ENCODE results near the gene SYNGAP1.

Gene SYNGAP1

GRCh38 chr6:33412140-33413009 lies 7.5 kb upstream of the SYNGAP1 start:
- Histone ChIP-seq H3K4me3 (ENCODE audit: low read length in 2 of 2) (no peak overlapping the region), H4K91ac (ENCODE audit: low read depth, low read length, poor library complexity) (no peak overlapping the region), H2AK5ac (ENCODE audit: low read depth, low read length) (no peak overlapping the region), H2BK120ac (ENCODE audit: low read depth, low read length) (no peak overlapping the region), H3K4me1 (ENCODE audit: control insufficient read depth in 2 of 2, insufficient read depth in 1 of 2, low read depth in 1 of 2, low read length in 2 of 2) (peaks cover 11 to 13% of the 10 kb centered on the region in 2 donors), H2BK15ac (ENCODE audit: low read length) (no peak overlapping the region), H3K14ac (ENCODE audit: low read length) (no peak overlapping the region), H3K27me3 (ENCODE audit: control insufficient read depth in 3 of 3, insufficient read depth in 3 of 3, low read depth in 1 of 3, low read length in 3 of 3) (no peaks in the 10 kb centered on the region), H3K23ac (ENCODE audit: low read depth, low read length, poor library complexity) (no peak overlapping the region), H3K36me3 (replicated peaks in 1 of 2; ENCODE audit: control insufficient read depth in 2 of 2, insufficient read depth in 2 of 2, low read length in 2 of 2) (peaks cover 40 to 72% of the 10 kb centered on the region in 2 donors), H4K8ac (ENCODE audit: low read depth, low read length) (no peak overlapping the region), H3K79me1 (ENCODE audit: low read depth, low read length) (no peaks in the 10 kb centered on the region), H3K9ac (ENCODE audit: low read depth, low read length, poor library complexity) (no peak overlapping the region), H3K9me3 (replicated peaks in 1 of 2; ENCODE audit: control insufficient read depth in 2 of 2, insufficient read depth in 1 of 2, low read depth in 1 of 2, low read length in 2 of 2) (no peaks in the 10 kb centered on the region), H3K18ac (ENCODE audit: low read length) (no peak overlapping the region), H2BK5ac (ENCODE audit: low read length) (no peak overlapping the region), H3K4me2 (ENCODE audit: insufficient read depth, low read length, poor library complexity, severe bottlenecking) (no peak overlapping the region), H3K27ac (replicated peaks; ENCODE audit: low read length) (no peak overlapping the region), H2AFZ (ENCODE audit: low read length) (no peak overlapping the region), H3K4ac (ENCODE audit: low read length) (no peak overlapping the region), H2BK12ac (ENCODE audit: low read length) (no peak overlapping the region)
- no peak for DNase-seq (ENCODE audit: low spot score)
- no CpG with 5 or more reads among the region's 10 CpGs for WGBS, 2 donors (ENCODE audit: extremely low coverage in 2 of 2, insufficient read length in 2 of 2, insufficient replicate concordance in 1 of 2)

- Histone ChIP-seq H3K9me3 (replicated peaks in 1 of 2; ENCODE audit: control insufficient read depth in 2 of 2, insufficient read depth in 1 of 2, low read depth in 1 of 2, low read length in 2 of 2) (no peaks in the 10 kb centered on the region), H3K27me3 (ENCODE audit: control insufficient read depth in 3 of 3, insufficient read depth in 3 of 3, low read depth in 1 of 3, low read length in 3 of 3) (no peaks in the 10 kb centered on the region), H3K4ac (ENCODE audit: low read length) (no peak overlapping the region), H3K27ac (replicated peaks; ENCODE audit: low read length) (no peak overlapping the region), H2BK15ac (ENCODE audit: low read length) (no peak overlapping the region), H3K9ac (ENCODE audit: low read depth, low read length, poor library complexity) (no peak overlapping the region), H3K4me3 (ENCODE audit: low read length in 2 of 2) (no peak overlapping the region), H3K14ac (ENCODE audit: low read length) (no peak overlapping the region), H3K79me1 (ENCODE audit: low read depth, low read length) (no peaks in the 10 kb centered on the region), H2AFZ (ENCODE audit: low read length) (no peak overlapping the region), H3K4me2 (ENCODE audit: insufficient read depth, low read length, poor library complexity, severe bottlenecking) (no peak overlapping the region), H2BK12ac (ENCODE audit: low read length) (no peak overlapping the region), H4K8ac (ENCODE audit: low read depth, low read length) (no peak overlapping the region), H4K91ac (ENCODE audit: low read depth, low read length, poor library complexity) (no peak overlapping the region), H3K18ac (ENCODE audit: low read length) (no peak overlapping the region), H2BK5ac (ENCODE audit: low read length) (no peak overlapping the region), H2AK5ac (ENCODE audit: low read depth, low read length) (no peak overlapping the region), H3K23ac (ENCODE audit: low read depth, low read length, poor library complexity) (no peak overlapping the region), H3K36me3 (replicated peaks in 1 of 2; ENCODE audit: control insufficient read depth in 2 of 2, insufficient read depth in 2 of 2, low read length in 2 of 2) (peaks cover 36 to 61% of the 10 kb centered on the region in 2 donors), H3K4me1 (ENCODE audit: control insufficient read depth in 2 of 2, insufficient read depth in 1 of 2, low read depth in 1 of 2, low read length in 2 of 2) (peaks cover 13% of the 10 kb centered on the region in 2 donors), H2BK120ac (ENCODE audit: low read depth, low read length) (no peak overlapping the region)
- no peak for DNase-seq (ENCODE audit: low spot score)
- no CpG with 5 or more reads among the region's 14 CpGs for WGBS, 2 donors (ENCODE audit: extremely low coverage in 2 of 2, insufficient read length in 2 of 2, insufficient replicate concordance in 1 of 2)
Measured at GRCh38 chr6:33413241-33414120, 6.4 kb upstream of the SYNGAP1 start.

GRCh38 chr6:33414592-33415271 lies 5.1 kb upstream of the SYNGAP1 start:
- Histone ChIP-seq H3K4me3 (ENCODE audit: low read length in 2 of 2) (no peak overlapping the region), H2BK15ac (ENCODE audit: low read length) (no peak overlapping the region), H3K23ac (ENCODE audit: low read depth, low read length, poor library complexity) (no peak overlapping the region), H3K36me3 (replicated peaks in 1 of 2; ENCODE audit: control insufficient read depth in 2 of 2, insufficient read depth in 2 of 2, low read length in 2 of 2) (peaks cover 36 to 51% of the 10 kb centered on the region in 2 donors), H3K18ac (ENCODE audit: low read length) (no peak overlapping the region), H3K27me3 (ENCODE audit: control insufficient read depth in 3 of 3, insufficient read depth in 3 of 3, low read depth in 1 of 3, low read length in 3 of 3) (no peaks in the 10 kb centered on the region), H2BK120ac (ENCODE audit: low read depth, low read length) (no peak overlapping the region), H3K9me3 (replicated peaks in 1 of 2; ENCODE audit: control insufficient read depth in 2 of 2, insufficient read depth in 1 of 2, low read depth in 1 of 2, low read length in 2 of 2) (no peaks in the 10 kb centered on the region), H2AFZ (ENCODE audit: low read length) (no peak overlapping the region), H3K79me1 (ENCODE audit: low read depth, low read length) (no peaks in the 10 kb centered on the region), H2AK5ac (ENCODE audit: low read depth, low read length) (no peak overlapping the region), H3K14ac (ENCODE audit: low read length) (no peak overlapping the region), H2BK12ac (ENCODE audit: low read length) (no peak overlapping the region), H3K27ac (replicated peaks; ENCODE audit: low read length) (no peak overlapping the region), H3K4me2 (ENCODE audit: insufficient read depth, low read length, poor library complexity, severe bottlenecking) (no peak overlapping the region), H3K4ac (ENCODE audit: low read length) (no peak overlapping the region), H3K4me1 (ENCODE audit: control insufficient read depth in 2 of 2, insufficient read depth in 1 of 2, low read depth in 1 of 2, low read length in 2 of 2) (peaks cover 18 to 25% of the 10 kb centered on the region in 2 donors), H2BK5ac (ENCODE audit: low read length) (no peak overlapping the region), H4K8ac (ENCODE audit: low read depth, low read length) (no peak overlapping the region), H4K91ac (ENCODE audit: low read depth, low read length, poor library complexity) (no peak overlapping the region), H3K9ac (ENCODE audit: low read depth, low read length, poor library complexity) (no peak overlapping the region)
- no CpG with 5 or more reads among the region's 12 CpGs for WGBS, 2 donors (ENCODE audit: extremely low coverage in 2 of 2, insufficient read length in 2 of 2, insufficient replicate concordance in 1 of 2)
- no peak for DNase-seq (ENCODE audit: low spot score)

Data from neuronal stem cell (in vitro differentiated cells).